B cell (primary cell): Measurements from ENCODE around the gene APBA2. TPM values are rescaled to one million over a fixed set of nuclear protein-coding genes. Genes with fewer than 3 reads are reported as not detected.

Source experiments
- ATAC-seq: fragments of 200-7000 bp; cut with Tn5 transposase; one replicate; pipeline ENCODE4 v1.10.0; 2021; ENCODE audit warnings: low read depth, mild to moderate bottlenecking, moderate number of reproducible peaks, moderate library complexity
- CTCF ChIA-PET: fragments of 350-600 bp; sonication (Branson Sonifier 250); formaldehyde crosslinking; loops from one replicate; lab custom pipeline; 2021; ENCODE audit warnings: antibody characterized with exemption, inconsistent platforms; lab: Charles Lee
- POLR2A ChIA-PET: fragments of 350-600 bp; sonication (Branson Sonifier 250); formaldehyde crosslinking; loops from one replicate; lab custom pipeline; 2021; ENCODE audit warnings: antibody characterized with exemption; lab: Charles Lee
- DNase-seq: peaks from one replicate; pipeline ENCODE4 v3.0.0; 2013
- H2AFZ ChIP-seq: 2 replicates; pipeline ENCODE4 v1.6.1; 2012; ENCODE audit warnings: mild to moderate bottlenecking, low read depth, low read length; ENCODE audit not compliant: insufficient read depth, poor library complexity, severe bottlenecking
- H3K27ac ChIP-seq, 2 donors: 1 replicate in 1 of 2; 2 replicates in 1 of 2; pipeline ENCODE4 v1.5.1; 2012 to 2013; ENCODE audit warnings: low read length in 2 of 2, mild to moderate bottlenecking in 2 of 2, moderate library complexity in 1 of 2
- H3K27me3 ChIP-seq, 4 experiments: fragments of 200-600 bp in 1 of 4; sonication (generic) in 1 of 4; replicated peaks in 1 of 4; 1 replicate in 2 of 4; 2 replicates in 2 of 4; pipeline versions ENCODE4 v1.6.1 to v1.7.0; 2013 to 2016; ENCODE audit warnings: low read length in 3 of 4, mild to moderate bottlenecking in 2 of 4, mixed read lengths in 1 of 4, moderate library complexity in 1 of 4; ENCODE audit not compliant: insufficient read depth in 4 of 4, control insufficient read depth in 3 of 4; ENCODE audit errors: control extremely low read depth in 1 of 4
- H3K36me3 ChIP-seq, 2 experiments: replicated peaks in 1 of 2; 1 replicate in 1 of 2; 2 replicates in 1 of 2; pipeline versions ENCODE4 v1.6.1 to v1.7.1; 2013; ENCODE audit warnings: low read length in 1 of 2; ENCODE audit not compliant: insufficient read depth in 2 of 2, control insufficient read depth in 1 of 2; ENCODE audit errors: control extremely low read depth in 1 of 2, extremely low read depth in 1 of 2
- H3K4me1 ChIP-seq, 2 donors: fragments of 200-600 bp in 1 of 2; sonication (generic) in 1 of 2; 1 replicate in 1 of 2; 2 replicates in 1 of 2; pipeline versions ENCODE4 v1.5.1 to v1.6.1; 2013 to 2017; ENCODE audit warnings: low read length in 2 of 2; ENCODE audit not compliant: control insufficient read depth in 2 of 2, insufficient read depth in 2 of 2
- H3K4me2 ChIP-seq: replicated peaks from 2 replicates; pipeline ENCODE3; 2012; ENCODE audit warnings: mild to moderate bottlenecking, low read depth, low read length; ENCODE audit not compliant: poor library complexity, severe bottlenecking
- H3K4me3 ChIP-seq, 5 experiments: fragments of 200-600 bp in 1 of 5; sonication (generic) in 1 of 5; 1 replicate in 3 of 5; 2 replicates in 2 of 5; pipeline versions ENCODE4 v1.5.1 to v1.7.0; 2011 to 2016; ENCODE audit warnings: low read length in 4 of 5, mild to moderate bottlenecking in 4 of 5, low read depth in 2 of 5, control low read depth in 1 of 5, moderate library complexity in 1 of 5; ENCODE audit not compliant: insufficient read depth in 1 of 5; ENCODE audit errors: control extremely low read depth in 1 of 5, extremely low read depth in 1 of 5
- H3K79me2 ChIP-seq: fragments of 200-600 bp; sonication (generic); one replicate; pipeline ENCODE4 v1.6.0; 2016; ENCODE audit warnings: low read length; ENCODE audit not compliant: control insufficient read depth, insufficient read depth
- H3K9ac ChIP-seq: fragments of 200-600 bp; sonication (generic); 2 replicates; pipeline ENCODE4 v1.6.1; 2017; ENCODE audit warnings: mild to moderate bottlenecking, low read length, moderate library complexity
- H3K9me3 ChIP-seq, 3 donors: one replicate each; pipeline versions ENCODE4 v1.6.1 to v1.7.1; 2013; ENCODE audit warnings: low read length in 2 of 3; ENCODE audit not compliant: control insufficient read depth in 2 of 3, insufficient read depth in 1 of 3; ENCODE audit errors: control extremely low read depth in 1 of 3
- H4K20me1 ChIP-seq: 2 replicates; pipeline ENCODE4 v1.6.0; 2012; ENCODE audit warnings: mild to moderate bottlenecking, low read length; ENCODE audit not compliant: insufficient read depth, control insufficient read depth, poor library complexity, severe bottlenecking
- H3K27ac Mint-ChIP-seq: one replicate; pipeline ENCODE4 v1.8.0; 2021; ENCODE audit warnings: mixed read lengths
- H3K27me3 Mint-ChIP-seq: one replicate; pipeline ENCODE4 v1.8.0; 2021; ENCODE audit warnings: mixed read lengths
- H3K4me1 Mint-ChIP-seq: one replicate; pipeline ENCODE4 v1.8.0; 2021; ENCODE audit warnings: mixed read lengths
- H3K4me3 Mint-ChIP-seq: one replicate; pipeline ENCODE4 v1.8.0; 2021; ENCODE audit warnings: mixed read lengths
- H3K9me3 Mint-ChIP-seq: one replicate; pipeline ENCODE4 v1.8.0; 2022; ENCODE audit warnings: mixed read lengths; ENCODE audit not compliant: insufficient read depth
- EZH2 ChIP-seq: IDR thresholded peaks from 2 replicates; pipeline ENCODE4 v1.6.1; 2012; ENCODE audit warnings: borderline replicate concordance, low read depth, mild to moderate bottlenecking, moderate library complexity, low read length; ENCODE audit not compliant: insufficient read depth, poor library complexity, severe bottlenecking
- WGBS: methylation state at CpG from one replicate; pipeline ENCODE4 v1.1.5; 2013; ENCODE audit warnings: missing lambda C conversion rate; ENCODE audit not compliant: insufficient coverage; 5-methylcytosine and 5-hydroxymethylcytosine counted together
- intact Hi-C: fragments of 100-400 bp; cut with micrococcal nuclease; formaldehyde crosslinking; loops from one replicate; pipeline ENCODE4 v1.10.0; 2022
- polyA plus RNA-seq: library from polyadenylated mRNA; depleted of rRNA; stranded (reverse); fragments of >200 nt; gene quantifications from 2 replicates; pipeline ENCODE4 v1.2.3, GENCODE V29; 2012
- total RNA-seq, 2 donors: library from RNA; stranded (reverse); fragments of 120-200 nt in 1 of 2; gene quantifications; 1 replicate in 1 of 2; 2 replicates in 1 of 2; pipeline versions ENCODE4 v1.2.3 to v1.2.4, GENCODE V29; 2013 to 2022
- TF ChIP-seq, protein P1 (sequence below): fragments of 200-600 bp; IDR thresholded peaks from one replicate; pipeline ENCODE4 v1.8.0; 2022; ENCODE audit warnings: antibody characterized with exemption, mild to moderate bottlenecking

APBA2 gene
- total and polyA plus RNA-seq, 2 donors (not counting 1 experiment from before 2014, with no cell fraction given) = 0.19 TPM; not detected in 1

DNA sequence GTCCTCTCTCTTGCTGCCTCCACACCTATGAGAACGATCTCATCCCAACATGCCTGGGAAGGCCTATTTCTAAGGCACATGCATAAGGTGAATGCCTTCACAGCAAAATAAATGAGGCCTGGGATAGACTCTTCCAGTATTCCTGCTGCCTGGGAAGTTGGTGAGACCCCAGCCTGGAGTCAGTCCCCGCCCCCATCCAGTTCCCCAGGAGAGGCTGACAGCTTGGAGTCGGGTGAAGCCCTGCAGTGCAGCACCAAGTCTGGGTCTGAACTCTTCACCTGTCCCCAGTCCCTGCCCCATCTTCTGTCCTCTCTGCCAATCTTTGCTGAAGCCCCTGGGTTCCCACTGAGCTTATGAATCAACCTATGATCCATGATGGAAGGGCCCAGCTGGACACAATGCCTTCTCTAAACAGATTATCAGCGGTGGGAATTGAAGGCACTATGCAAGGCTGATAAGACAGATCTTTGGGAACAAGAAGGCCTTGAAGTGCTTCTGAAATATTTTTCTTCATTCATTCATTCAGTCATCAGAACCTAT lies 10.2 kb upstream of the APBA2 start:
- Histone ChIP-seq H3K9me3 (peaks cover 0 to 11% (median 0%) of the 10 kb centered on the region in 3 donors), H3K9ac (no peak overlapping the region), H3K4me3 (no peak overlapping the region), H3K79me2 (no peaks in the 10 kb centered on the region), H3K36me3 (no peaks in the 10 kb centered on the region), H2AFZ (no peak overlapping the region), H3K4me2 (no peak overlapping the region), H3K27me3 (no peaks in the 10 kb centered on the region), H3K27ac (no peak overlapping the region), H3K4me1 (no peaks in the 10 kb centered on the region), H4K20me1 (no peaks in the 10 kb centered on the region)
- H3K27me3 Mint-ChIP-seq = no peaks in the 10 kb centered on the region
- intact Hi-C loops = no loop called here
- ChIA-PET POLR2A (no interaction called here), CTCF (no interaction called here)
- ATAC-seq (no peak), DNase-seq (no peak)
- peaks cover 4% of the 10 kb centered on the region for H3K9me3 Mint-ChIP-seq
- no peak overlapping the region for H3K27ac Mint-ChIP-seq
- H3K4me3 Mint-ChIP-seq = no peak overlapping the region
- 94% methylated on average over 3 of the region's 4 CpGs for WGBS
- TF ChIP-seq, protein P1, sequence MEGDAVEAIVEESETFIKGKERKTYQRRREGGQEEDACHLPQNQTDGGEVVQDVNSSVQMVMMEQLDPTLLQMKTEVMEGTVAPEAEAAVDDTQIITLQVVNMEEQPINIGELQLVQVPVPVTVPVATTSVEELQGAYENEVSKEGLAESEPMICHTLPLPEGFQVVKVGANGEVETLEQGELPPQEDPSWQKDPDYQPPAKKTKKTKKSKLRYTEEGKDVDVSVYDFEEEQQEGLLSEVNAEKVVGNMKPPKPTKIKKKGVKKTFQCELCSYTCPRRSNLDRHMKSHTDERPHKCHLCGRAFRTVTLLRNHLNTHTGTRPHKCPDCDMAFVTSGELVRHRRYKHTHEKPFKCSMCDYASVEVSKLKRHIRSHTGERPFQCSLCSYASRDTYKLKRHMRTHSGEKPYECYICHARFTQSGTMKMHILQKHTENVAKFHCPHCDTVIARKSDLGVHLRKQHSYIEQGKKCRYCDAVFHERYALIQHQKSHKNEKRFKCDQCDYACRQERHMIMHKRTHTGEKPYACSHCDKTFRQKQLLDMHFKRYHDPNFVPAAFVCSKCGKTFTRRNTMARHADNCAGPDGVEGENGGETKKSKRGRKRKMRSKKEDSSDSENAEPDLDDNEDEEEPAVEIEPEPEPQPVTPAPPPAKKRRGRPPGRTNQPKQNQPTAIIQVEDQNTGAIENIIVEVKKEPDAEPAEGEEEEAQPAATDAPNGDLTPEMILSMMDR = no peak
- no peak for TF ChIP-seq EZH2
- no peaks in the 10 kb centered on the region for H3K4me1 Mint-ChIP-seq

DNA sequence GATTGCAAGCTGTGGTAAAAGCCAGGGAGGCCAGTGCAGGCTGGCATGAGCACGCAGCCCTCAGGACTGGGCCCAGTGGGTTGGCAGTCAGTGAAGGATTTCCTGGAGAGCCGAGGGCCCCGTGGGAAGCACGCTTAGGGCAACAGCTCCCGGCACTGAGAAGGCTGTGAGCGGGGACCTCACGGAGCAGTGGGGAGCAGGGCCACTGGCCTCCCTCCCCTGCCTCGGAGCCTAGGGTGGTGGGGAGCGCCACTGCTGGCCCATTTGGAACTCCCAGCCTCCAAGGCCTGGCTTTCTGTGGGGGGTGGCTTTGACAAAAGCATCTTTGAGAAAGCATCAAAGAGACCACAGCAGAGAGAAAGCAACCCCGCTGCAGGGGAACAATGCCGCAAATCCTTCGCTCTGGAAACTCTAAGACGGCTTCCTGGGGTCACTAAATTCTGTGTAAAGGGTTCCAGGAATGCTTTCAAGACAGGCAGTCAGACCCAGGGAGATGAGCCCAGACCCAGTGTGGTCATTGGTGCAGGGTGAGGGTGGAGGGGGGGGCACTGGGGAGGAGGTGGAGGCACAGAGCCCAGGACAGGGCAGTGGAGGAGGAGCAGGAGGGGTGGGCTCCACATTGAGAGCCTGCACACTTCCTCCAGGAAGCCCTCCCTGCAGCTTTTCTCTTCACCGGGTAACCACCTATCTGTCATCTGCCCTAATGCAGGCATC lies 9.5 kb upstream of the APBA2 start:
- H4K20me1 ChIP-seq = no peaks in the 10 kb centered on the region
- ChIA-PET CTCF (no interaction called here), POLR2A (no interaction called here)
- no peak overlapping the region for H2AFZ ChIP-seq
- no peaks in the 10 kb centered on the region for H3K79me2 ChIP-seq
- DNase-seq (no peak), ATAC-seq (no peak)
- intact Hi-C loops = no loop called here
- Mint-ChIP-seq H3K4me1 (no peaks in the 10 kb centered on the region), H3K9me3 (peaks cover 4% of the 10 kb centered on the region), H3K27me3 (no peaks in the 10 kb centered on the region), H3K4me3 (no peak overlapping the region), H3K27ac (no peak overlapping the region)
- H3K9ac ChIP-seq = no peak overlapping the region
- no peak for TF ChIP-seq EZH2
- TF ChIP-seq, protein P1 = no peak
- H3K27me3 ChIP-seq = no peaks in the 10 kb centered on the region
- H3K27ac ChIP-seq = no peak overlapping the region
- no peak overlapping the region for H3K4me3 ChIP-seq
- H3K4me1 ChIP-seq = no peaks in the 10 kb centered on the region
- peaks cover 0 to 11% (median 0%) of the 10 kb centered on the region in 3 donors for H3K9me3 ChIP-seq
- H3K36me3 ChIP-seq = no peaks in the 10 kb centered on the region
- H3K4me2 ChIP-seq = no peak overlapping the region
- WGBS = 91% methylated on average over 14 of the region's 14 CpGs
